ENCODE measurements around the gene CTDSPL2.

The CTDSPL2 gene

GRCh38 chr15:44426975-44427755 lies at the start of gene CTDSPL2:
CTDSPL2 (plus strand) TSS chr15:44427629; CDS start chr15:44459015, 31,386 bp downstream.
- TF ChIP-seq GATA1 (IDR thresholded peaks at IDR 0.05; ENCODE audit: low read depth, low read length) (no peak), POLR2A (IDR thresholded peaks at IDR 0.05; ENCODE audit: low read length) (peak; percentile 96)
- peak; percentile 97 for DNase-seq

GRCh38 chr15:44381236-44381635 lies 46.2 kb upstream of the CTDSPL2 start:
- TF ChIP-seq POLR2A (IDR thresholded peaks at IDR 0.05; ENCODE audit: low read length) (no peak), GATA1 (IDR thresholded peaks at IDR 0.05; ENCODE audit: low read depth, low read length) (no peak)
- no peak for DNase-seq

GRCh38 chr15:44385344-44385942 lies 42.0 kb upstream of the CTDSPL2 start:
- no peak for DNase-seq

GRCh38 chr15:44394062-44394461 lies 33.4 kb upstream of the CTDSPL2 start:
- no peak for TF ChIP-seq GATA1 (IDR thresholded peaks at IDR 0.05; ENCODE audit: low read depth, low read length)
- no peak for TF ChIP-seq POLR2A (IDR thresholded peaks at IDR 0.05; ENCODE audit: low read length)
- DNase-seq: no peak

More at GRCh38 chr15:44385344-44385942, 42.0 kb upstream of the CTDSPL2 start:
- TF ChIP-seq POLR2A (IDR thresholded peaks at IDR 0.05; ENCODE audit: low read length): no peak
- no peak for TF ChIP-seq GATA1 (IDR thresholded peaks at IDR 0.05; ENCODE audit: low read depth, low read length)

GRCh38 chr15:44394562-44394961 lies 32.9 kb upstream of the CTDSPL2 start:
- no peak for TF ChIP-seq GATA1 (IDR thresholded peaks at IDR 0.05; ENCODE audit: low read depth, low read length)
- TF ChIP-seq POLR2A (IDR thresholded peaks at IDR 0.05; ENCODE audit: low read length): no peak
- DNase-seq: no peak

- DNase-seq: no peak
- TF ChIP-seq POLR2A (IDR thresholded peaks at IDR 0.05; ENCODE audit: low read length): no peak
- TF ChIP-seq GATA1 (IDR thresholded peaks at IDR 0.05; ENCODE audit: low read depth, low read length): no peak
Measured at GRCh38 chr15:44397869-44398268, 29.6 kb upstream of the CTDSPL2 start.

GRCh38 chr15:44414001-44414400 lies 13.4 kb upstream of the CTDSPL2 start:
- no peak for DNase-seq
- TF ChIP-seq POLR2A (IDR thresholded peaks at IDR 0.05; ENCODE audit: low read length): no peak
- TF ChIP-seq GATA1 (IDR thresholded peaks at IDR 0.05; ENCODE audit: low read depth, low read length): no peak

GRCh38 chr15:44427756-44428724 lies 611 bp downstream of the CTDSPL2 start:
- TF ChIP-seq POLR2A (IDR thresholded peaks at IDR 0.05; ENCODE audit: low read length): no peak
- DNase-seq: peak; percentile 52 to 63

- DNase-seq: no peak
- TF ChIP-seq GATA1 (IDR thresholded peaks at IDR 0.05; ENCODE audit: low read depth, low read length): no peak
- no peak for TF ChIP-seq POLR2A (IDR thresholded peaks at IDR 0.05; ENCODE audit: low read length)
Measured at GRCh38 chr15:44435893-44436667, 8.7 kb downstream of the CTDSPL2 start.

- DNase-seq: no peak
- TF ChIP-seq GATA1 (IDR thresholded peaks at IDR 0.05; ENCODE audit: low read depth, low read length) (no peak), POLR2A (IDR thresholded peaks at IDR 0.05; ENCODE audit: low read length) (no peak)
Measured at GRCh38 chr15:44438402-44438801, 11.0 kb downstream of the CTDSPL2 start.

- DNase-seq: peak; percentile 32 to 42
- TF ChIP-seq POLR2A (IDR thresholded peaks at IDR 0.05; ENCODE audit: low read length) (no peak), GATA1 (IDR thresholded peaks at IDR 0.05; ENCODE audit: low read depth, low read length) (no peak)
Measured at GRCh38 chr15:44441095-44441501, 13.7 kb downstream of the CTDSPL2 start.

- TF ChIP-seq GATA1 (IDR thresholded peaks at IDR 0.05; ENCODE audit: low read depth, low read length) (no peak), POLR2A (IDR thresholded peaks at IDR 0.05; ENCODE audit: low read length) (no peak)
- no peak for DNase-seq
Measured at GRCh38 chr15:44443515-44443914, 16.1 kb downstream of the CTDSPL2 start.

- no peak for TF ChIP-seq POLR2A (IDR thresholded peaks at IDR 0.05; ENCODE audit: low read length)
- TF ChIP-seq GATA1 (IDR thresholded peaks at IDR 0.05; ENCODE audit: low read depth, low read length): no peak
- DNase-seq: no peak
Measured at GRCh38 chr15:44447772-44448376, 20.4 kb downstream of the CTDSPL2 start.
